HG03342 (cell line): ENCODE measurements around the gene B3GNT5.

Experiments
- ATAC-seq: cut with Tn5 transposase; IDR thresholded peaks from one replicate; pipeline ENCODE4 v1.9.1; 2021; ENCODE audit warnings: mild to moderate bottlenecking, moderate library complexity; ENCODE audit not compliant: unreplicated experiment

Gene B3GNT5

DNA sequence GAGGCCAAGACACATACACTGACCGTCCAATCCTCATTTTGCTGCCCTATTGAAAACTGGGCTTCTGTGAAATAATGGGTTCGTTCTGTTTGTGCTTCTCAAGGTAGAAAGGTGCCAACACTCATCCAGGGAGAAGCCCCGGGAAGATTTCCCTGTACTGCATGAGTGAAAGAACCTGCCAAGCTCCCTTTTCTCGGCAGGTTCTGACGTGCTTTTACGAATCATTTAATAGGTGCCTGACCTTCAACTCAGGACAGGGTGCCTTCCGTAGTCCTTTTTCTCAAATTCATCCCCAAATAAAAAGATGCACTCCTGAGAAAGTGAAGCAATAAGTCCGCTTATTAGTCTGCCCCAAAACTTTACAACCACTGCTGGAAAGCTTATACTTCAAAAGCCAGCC lies 64.2 kb downstream of the B3GNT5 start:
- no peak for ATAC-seq

DNA sequence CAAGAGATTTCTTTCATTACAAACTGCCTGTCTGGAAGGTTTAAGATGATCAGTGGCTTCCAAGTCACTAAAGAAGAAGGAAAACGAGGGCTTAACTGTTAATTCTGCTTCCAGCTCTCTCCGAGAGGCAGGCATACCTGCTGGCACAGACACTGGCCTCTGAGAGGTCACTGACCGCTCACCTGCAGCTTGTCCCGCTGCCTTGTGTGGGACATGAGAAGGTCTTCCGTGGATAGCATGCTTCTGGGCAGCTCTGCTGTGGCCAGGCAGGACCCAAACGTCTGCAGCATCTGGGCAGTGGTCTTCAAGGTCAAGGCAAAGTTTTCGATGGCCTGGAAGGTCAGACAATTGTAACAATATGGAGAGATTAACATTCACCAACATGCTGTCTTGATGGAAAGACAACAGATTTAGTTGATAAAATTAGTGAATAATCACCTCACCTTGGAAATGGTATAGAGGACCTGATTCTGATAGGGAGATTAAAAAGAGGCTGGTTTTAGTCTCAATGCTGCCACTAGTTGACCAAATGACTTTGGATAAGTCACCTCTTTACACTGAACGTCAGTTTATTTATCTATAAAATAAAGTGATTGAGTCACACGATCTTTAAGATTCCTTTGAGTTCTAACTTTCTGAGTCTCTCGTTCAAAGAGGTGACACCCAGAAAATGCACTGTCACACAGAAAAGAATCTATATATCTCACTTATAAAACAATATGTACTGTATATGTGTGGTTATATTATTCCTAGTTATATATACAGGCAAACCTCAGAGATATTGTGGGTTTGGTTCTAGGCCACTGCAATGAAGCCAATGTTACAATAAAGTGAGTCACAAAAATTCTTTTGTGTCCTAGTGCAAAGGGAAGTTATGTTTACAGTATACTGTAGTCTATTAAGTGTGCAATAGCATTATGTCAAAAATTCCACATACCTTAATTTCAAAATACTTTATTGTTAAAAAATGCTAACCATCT lies 65.1 kb downstream of the B3GNT5 start:
- no peak for ATAC-seq

DNA sequence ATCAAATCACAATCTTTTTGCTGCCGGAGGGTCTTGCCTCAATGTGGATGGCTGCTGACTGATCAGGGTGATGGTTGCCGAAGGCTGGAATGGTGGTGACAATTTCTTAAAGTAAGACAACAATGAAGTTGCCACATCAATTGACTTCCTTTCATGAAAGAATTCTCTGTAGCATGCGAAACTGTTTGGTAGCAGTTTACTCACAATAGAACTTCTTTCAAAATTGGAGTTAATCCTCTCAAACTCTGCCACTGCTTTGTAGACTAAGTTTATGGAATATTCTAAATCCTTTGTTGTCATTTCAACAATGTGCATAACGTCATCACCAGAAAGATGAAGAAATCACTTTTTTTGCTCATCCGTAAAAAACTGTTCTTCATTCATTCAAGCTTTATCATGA lies 65.8 kb downstream of the B3GNT5 start:
- no peak for ATAC-seq

DNA sequence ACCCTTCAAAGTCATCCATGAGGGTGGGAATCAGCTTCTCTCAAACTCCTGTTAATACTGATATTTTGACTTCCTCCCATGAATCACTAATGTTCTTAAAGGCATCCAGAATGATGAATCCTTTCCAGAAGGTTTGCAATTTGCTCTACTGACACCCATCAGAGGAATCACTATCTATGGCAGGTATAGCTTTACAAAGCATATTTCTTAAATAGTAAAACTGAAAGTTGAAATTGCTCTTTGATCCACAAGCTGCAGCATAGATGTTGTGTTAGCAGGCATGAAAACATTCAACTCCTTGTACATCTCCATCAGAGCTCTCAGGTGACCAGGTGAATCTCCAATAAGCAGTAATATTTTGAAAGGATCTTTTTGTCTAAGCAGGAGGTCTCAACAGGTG lies 66.3 kb downstream of the B3GNT5 start:
- no peak for ATAC-seq
